GM19468 (cell line): ENCODE measurements around the gene SMIM8.
"Not testable (repeated sequence)": the region's sequence is repeated elsewhere in the genome, so short reads cannot be mapped to it uniquely, and the experiment has no call there.

ENCODE experiments used
- ATAC-seq: cut with Tn5 transposase; IDR thresholded peaks from one replicate; pipeline ENCODE4 v1.9.1; 2021; ENCODE audit warnings: mild to moderate bottlenecking, moderate library complexity, moderate number of reproducible peaks; ENCODE audit not compliant: unreplicated experiment; ENCODE audit errors: extremely low read depth

SMIM8 gene

DNA sequence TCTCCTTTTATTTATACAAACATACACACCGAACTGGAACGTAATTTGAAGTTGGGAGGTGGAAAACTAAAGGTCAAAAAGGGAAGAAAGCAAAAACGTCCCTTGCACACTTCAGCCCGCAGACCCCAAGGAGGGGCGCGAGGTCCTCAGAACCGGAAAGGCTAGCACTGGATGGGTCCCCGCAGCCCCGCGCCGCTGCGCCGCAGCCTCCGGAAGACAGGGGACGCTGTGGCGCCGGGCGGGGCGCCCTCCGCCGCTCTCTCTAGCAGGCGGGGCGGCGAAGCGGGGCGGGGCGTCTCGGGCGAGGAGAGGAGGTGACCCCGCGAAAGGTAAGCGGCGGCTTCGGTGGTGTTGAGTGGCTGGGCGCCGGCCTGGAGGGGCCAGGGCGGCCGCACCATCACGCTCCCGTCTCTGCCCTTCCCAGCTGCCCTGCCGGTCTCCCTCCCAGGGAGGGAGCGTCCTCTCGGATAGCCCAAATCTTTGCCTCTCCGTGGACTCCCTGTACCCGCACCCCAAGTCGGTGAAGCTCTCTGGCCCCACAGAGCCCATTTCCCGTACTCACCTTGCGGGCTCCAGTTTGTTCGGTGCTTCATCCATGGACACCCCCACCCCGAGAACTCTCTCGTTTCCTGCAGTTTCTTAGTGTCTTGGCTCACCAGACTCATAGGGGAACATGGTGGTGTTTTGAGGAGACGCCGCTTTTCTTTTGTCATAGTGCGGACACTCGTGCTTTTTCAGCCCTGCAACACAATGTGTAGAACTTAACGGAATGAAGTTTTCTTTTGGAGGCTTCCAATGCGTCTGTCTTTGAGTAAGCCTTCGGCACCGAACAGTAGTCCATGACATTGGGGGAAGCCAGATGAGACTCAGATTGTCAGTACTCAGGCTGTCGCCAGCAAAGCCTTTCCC is at the start of gene SMIM8:
Gene SMIM8 (plus strand): TSS at position 285 of the 909 bp plus-strand sequence. CDS start 14,444 bp downstream, outside the sequence.
- peak; percentile 99 for ATAC-seq

DNA sequence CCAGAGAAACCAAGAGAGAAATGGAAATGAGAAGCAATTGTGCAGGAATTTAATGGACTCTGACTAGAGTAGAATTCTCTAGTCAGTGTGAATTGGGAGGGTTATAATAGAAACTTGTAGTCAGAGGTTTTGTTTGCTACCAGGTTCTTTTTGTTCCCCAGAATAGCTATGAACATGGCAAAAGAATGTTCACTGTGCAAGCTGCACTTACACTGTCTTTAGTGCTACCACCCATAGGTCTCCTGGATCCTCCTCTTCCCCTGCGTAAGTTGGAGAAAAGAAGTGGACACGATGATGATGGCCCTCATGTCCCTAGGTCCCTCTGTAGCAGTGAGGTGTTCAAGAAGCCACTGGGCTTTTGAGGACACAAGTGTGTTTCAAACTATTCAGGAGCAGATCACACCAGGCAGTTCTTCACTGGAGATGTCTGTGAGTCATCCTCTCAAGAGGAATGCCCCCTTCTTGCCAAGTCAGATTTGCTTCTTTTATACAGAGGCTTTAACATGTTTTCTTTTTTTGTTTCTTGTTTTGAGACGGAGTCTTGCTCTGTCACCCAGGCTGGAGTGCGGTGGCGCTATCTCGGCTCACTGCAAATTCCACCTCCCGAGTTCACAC is 47.6 kb upstream of the SMIM8 start:
- no peak for ATAC-seq

GRCh38 chr6:87276624-87277023 is 45.8 kb upstream of the SMIM8 start:
- ATAC-seq = no peak

DNA sequence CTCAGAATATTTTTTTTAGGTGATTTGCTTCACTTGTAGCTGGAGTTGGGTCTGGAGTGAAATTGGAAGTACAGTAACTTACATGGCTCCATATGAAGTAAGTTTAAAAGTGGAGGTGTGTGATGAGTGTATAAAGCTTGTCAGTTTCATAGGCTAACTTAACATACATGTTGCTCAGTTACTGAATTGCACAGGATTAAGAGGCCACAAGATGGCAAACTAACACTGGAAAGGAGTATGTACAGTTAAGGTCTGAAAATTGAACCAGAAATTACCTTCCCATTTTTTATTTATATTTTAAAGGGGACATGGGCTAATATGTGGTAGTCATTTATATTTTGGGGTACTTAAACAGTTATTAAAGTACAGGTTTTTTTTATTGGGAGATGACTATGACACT is 45.3 kb upstream of the SMIM8 start:
- ATAC-seq = no peak

- ATAC-seq = no peak
These were observed 43.2 kb upstream of the SMIM8 start for GRCh38 chr6:87279196-87279595.

GRCh38 chr6:87281426-87281825 is 41.0 kb upstream of the SMIM8 start:
- ATAC-seq = no peak

DNA sequence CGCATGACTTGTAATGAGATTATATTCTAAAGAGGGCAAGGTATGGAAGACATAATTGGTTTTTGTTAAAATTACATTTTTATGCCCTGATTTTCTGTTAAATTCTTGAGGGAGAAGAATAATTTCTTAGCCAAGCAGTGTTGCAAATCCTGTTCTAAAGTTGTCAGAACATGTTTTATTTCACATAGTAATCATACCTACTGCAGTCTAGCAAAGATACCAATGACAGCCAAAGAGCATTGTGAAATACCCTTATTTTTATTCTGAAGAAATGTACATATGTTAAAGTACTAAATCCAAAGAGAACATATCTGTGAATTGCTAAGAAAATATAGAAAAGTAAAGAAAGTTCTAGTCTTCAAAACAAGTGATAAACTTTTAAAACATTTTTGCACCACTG is 39.6 kb upstream of the SMIM8 start:
- ATAC-seq = no peak

- no peak for ATAC-seq
These were observed 38.9 kb upstream of the SMIM8 start for GRCh38 chr6:87283461-87283860.

DNA sequence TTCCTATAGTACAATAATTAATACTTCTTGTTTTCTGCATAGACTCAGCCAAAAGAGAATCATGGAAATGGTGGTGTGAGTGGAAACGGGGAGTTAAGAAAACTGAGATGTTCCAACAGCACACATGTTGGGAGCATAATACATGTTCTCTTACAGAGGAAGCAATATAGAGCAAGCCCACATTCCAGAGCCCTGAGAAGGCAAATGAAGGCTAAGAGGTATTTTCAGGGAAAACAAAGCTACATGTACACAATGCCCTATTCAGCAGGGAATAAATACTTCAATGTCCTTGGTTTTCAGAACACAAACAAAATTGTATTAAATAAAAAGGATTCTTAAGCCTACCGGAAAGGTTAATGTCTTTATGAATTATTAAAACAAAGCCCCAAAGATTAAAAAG is 35.1 kb upstream of the SMIM8 start:
- ATAC-seq = no peak

GRCh38 chr6:87289571-87289970 is 32.8 kb upstream of the SMIM8 start:
- ATAC-seq = no peak

DNA sequence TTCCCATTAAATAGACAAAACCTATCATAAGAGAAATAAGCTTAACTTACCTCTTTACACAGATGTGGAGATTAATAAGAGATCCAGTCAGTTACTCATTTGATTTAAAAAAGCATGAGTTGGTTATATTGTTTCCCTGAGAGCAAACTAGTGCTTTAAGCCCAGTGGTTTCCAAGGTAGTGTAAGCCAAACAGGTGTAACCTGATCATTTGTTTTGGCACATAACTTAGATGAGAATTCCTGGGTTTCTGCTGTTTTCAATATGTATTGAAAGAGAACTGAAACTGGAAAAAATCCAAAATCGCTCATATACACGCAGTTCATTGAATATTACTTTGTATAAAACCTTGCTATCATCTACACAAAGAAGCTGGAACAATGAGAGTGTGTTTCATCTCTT is 30.5 kb upstream of the SMIM8 start:
- no peak for ATAC-seq

- ATAC-seq = no peak
These were observed 28.9 kb upstream of the SMIM8 start for GRCh38 chr6:87293526-87293925.

- ATAC-seq = no peak
These were observed 25.3 kb upstream of the SMIM8 start for GRCh38 chr6:87297119-87297518.

DNA sequence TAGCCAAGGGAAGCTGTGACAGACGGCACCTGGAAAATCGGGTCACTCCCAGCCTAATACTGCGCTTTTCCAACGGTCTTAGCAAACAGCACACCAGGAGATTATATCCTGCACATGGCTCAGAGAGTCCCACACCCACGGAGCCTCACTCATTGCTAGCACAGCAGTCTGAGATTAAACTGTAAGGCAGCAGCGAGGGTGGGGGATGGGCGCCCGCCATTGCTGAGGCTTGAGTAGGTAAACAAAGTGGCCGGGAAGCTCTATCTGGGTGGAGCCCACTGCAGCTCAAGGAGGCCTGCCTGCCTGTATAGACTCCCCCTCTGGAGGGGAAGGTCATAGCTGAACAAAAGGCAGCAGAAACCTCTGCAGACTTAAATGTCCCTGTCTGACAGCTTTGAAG is 21.1 kb upstream of the SMIM8 start:
- ATAC-seq = not testable (repeated sequence)

- no peak for ATAC-seq
These were observed 13.4 kb upstream of the SMIM8 start for GRCh38 chr6:87308970-87309369.

DNA sequence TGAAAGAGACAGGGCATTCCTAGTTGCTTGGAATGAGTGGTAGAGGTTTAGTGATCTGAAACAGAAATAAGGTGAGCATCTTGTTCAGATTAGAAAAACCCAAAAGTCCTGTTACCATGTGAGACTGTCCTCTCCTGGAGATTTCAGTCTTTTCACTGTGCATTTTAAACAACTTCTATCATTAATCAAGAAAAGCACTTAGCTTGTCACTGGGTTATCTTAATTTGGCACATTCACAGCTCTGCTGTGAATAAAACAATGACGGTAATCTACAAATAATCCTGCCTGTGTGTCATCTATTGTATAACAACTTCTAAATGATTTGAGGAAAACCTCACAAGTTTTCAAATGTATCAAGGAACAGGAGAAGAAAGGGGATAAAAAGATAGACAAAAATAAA is 9.5 kb upstream of the SMIM8 start:
- ATAC-seq = no peak

DNA sequence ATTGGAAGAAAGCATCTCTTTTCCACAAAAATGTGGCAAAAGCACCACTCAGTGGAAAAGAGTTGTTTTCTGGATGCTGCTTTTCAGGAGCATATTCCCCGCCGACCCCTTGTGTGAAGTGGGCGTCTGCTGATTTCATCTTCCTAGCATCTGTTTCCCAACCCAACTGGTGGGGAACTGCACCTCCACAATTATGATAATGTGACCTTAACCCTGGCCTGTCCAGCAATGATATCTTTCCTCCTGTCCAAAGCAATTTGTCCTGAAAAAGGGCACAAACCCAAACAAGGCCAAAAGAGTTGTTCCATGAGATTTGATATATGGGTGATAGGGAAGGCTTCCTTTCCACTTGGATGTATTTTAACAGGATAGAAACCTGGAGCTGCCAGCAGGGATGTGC is 7.3 kb upstream of the SMIM8 start:
- ATAC-seq = no peak

DNA sequence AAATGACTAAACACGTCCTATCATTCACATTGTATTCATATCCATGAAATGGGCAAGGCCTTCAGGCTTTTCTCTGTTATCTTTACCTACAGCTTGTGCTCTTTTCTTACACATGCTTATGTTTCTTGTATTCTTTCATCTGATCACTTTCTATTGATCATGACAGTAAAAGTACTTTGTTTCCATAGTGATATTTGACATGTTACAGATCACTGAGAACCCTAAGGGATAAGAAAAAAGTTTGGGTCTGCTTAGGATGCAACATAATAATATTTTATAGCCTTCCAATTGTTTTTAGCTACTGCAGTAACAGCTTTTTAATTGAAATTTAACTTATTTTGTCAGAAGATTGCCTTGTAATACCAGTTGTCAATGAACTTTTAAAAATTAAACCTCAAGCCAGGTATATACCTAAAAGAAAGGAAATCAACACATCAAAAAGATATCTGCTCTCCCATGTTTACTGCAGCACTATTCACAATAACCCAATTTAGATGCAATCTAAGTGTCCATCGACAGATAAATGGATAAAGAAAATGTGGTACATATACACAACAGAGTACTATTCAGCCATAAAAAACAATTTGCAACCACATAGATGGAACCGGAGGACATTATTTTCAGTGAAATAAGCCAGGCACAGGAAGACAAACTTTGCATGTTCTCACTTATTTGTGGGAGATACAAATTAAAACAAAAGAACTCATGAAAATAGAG is 3.0 kb upstream of the SMIM8 start:
- ATAC-seq = no peak

DNA sequence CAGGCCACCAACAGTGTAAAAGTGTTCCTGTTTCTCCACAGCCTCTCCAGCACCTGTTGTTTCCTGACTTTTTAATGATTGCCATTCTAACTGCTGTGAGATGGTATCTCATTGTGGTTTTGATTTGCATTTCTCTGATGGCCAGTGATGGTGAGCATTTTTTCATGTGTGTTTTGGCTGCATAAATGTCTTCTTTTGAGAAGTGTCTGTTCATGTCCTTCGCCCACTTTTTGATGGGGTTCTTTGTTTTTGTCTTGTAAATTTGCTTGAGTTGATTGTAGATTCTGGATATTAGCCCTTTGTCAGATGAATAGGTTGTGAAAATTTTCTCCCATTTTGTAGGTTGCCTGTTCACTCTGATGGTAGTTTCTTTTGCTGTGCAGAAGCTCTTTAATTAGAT is 1.5 kb downstream of the SMIM8 start:
- not testable (repeated sequence) for ATAC-seq

GRCh38 chr6:87330961-87331360 is 8.6 kb downstream of the SMIM8 start:
- ATAC-seq = no peak

- no peak for ATAC-seq
These were observed 10.6 kb downstream of the SMIM8 start for GRCh38 chr6:87333033-87333432.
